Right ventricle myocardium inferior (tissue), 1 donor: ENCODE data around the gene MROH7. TPM values are rescaled to one million over a fixed set of nuclear protein-coding genes. Genes with fewer than 3 reads are reported as not detected.

Experiments used
- ATAC-seq: fragments of 200-7000 bp; cut with Tn5 transposase; one replicate; pipeline ENCODE4 v1.9.1; 2020; ENCODE audit warnings: mild to moderate bottlenecking, moderate library complexity
- DNase-seq: peaks from one replicate; pipeline ENCODE4 v3.0.0; 2021; ENCODE audit errors: missing footprints
- intact Hi-C: fragments of 100-400 bp; cut with DNase I; formaldehyde crosslinking; loops from one replicate; pipeline ENCODE4 v1.11.0; 2022
- total RNA-seq: library from RNA; stranded (reverse); fragmentation: NEBNext Ultra II Directional; extraction: Animal tissue kit (Norgen Biotek cat#: 25700); gene quantifications from one replicate; pipeline ENCODE4 v1.2.1, GENCODE V29; 2021
- donor health status: DM: no; HTN: yes; CAD: no; lungs with severe emphysema.

MROH7 gene
- total RNA-seq, 1 donor from 2014 or later, result 3.8 TPM

GRCh38 chr1:54681358-54681757 is 39.8 kb downstream of the MROH7 start:
- DNase-seq, result no peak
- intact Hi-C loops, result no loop called here
- no peak for ATAC-seq

- intact Hi-C loops, result no loop called here
- ATAC-seq (no peak), DNase-seq (no peak)
These were observed 41.9 kb downstream of the MROH7 start for GRCh38 chr1:54683453-54683852.

- no peak for DNase-seq
- intact Hi-C loops, result no loop called here
- no peak for ATAC-seq
These were observed 43.8 kb downstream of the MROH7 start for GRCh38 chr1:54685335-54685905.

- intact Hi-C loops, result no loop called here
- no peak for ATAC-seq
- DNase-seq, result no peak
These were observed 44.6 kb downstream of the MROH7 start for GRCh38 chr1:54686155-54686554.

- ATAC-seq (no peak), DNase-seq (no peak)
- intact Hi-C loops, result no loop called here
These were observed 53.2 kb downstream of the MROH7 start for GRCh38 chr1:54694771-54695170.

GRCh38 chr1:54695221-54695620 is 53.6 kb downstream of the MROH7 start:
- DNase-seq (no peak), ATAC-seq (no peak)
- intact Hi-C loops, result no loop called here

- no peak for DNase-seq
- ATAC-seq, result no peak
- intact Hi-C loops, result no loop called here
These were observed 54.2 kb downstream of the MROH7 start for GRCh38 chr1:54695764-54696163.

GRCh38 chr1:54696262-54696661 is 54.7 kb downstream of the MROH7 start:
- no peak for DNase-seq
- intact Hi-C loops, result no loop called here
- ATAC-seq, result no peak

GRCh38 chr1:54697896-54698295 is 56.3 kb downstream of the MROH7 start:
- DNase-seq (no peak), ATAC-seq (no peak)
- intact Hi-C loops, result no loop called here

GRCh38 chr1:54698346-54698745 is 56.8 kb downstream of the MROH7 start:
- intact Hi-C loops, result no loop called here
- DNase-seq (no peak), ATAC-seq (no peak)

GRCh38 chr1:54699936-54700525 is 58.4 kb downstream of the MROH7 start:
- intact Hi-C loops, result no loop called here
- DNase-seq (no peak), ATAC-seq (no peak)

GRCh38 chr1:54701066-54701465 is 59.5 kb downstream of the MROH7 start:
- DNase-seq (no peak), ATAC-seq (no peak)
- intact Hi-C loops, result no loop called here

- DNase-seq, result no peak
- intact Hi-C loops, result no loop called here
- no peak for ATAC-seq
These were observed 60.4 kb downstream of the MROH7 start for GRCh38 chr1:54701996-54702395.

- intact Hi-C loops, result no loop called here
- ATAC-seq, result no peak
These were observed 61.9 kb downstream of the MROH7 start for GRCh38 chr1:54703471-54703870.

GRCh38 chr1:54705153-54705552 is 63.6 kb downstream of the MROH7 start:
- ATAC-seq (no peak), DNase-seq (no peak)
- intact Hi-C loops, result no loop called here

More at GRCh38 chr1:54703471-54703870, 61.9 kb downstream of the MROH7 start:
- DNase-seq, result no peak

- DNase-seq, result no peak
- ATAC-seq, result no peak
- intact Hi-C loops, result no loop called here
These were observed 64.8 kb downstream of the MROH7 start for GRCh38 chr1:54706419-54706818.

- intact Hi-C loops, result no loop called here
- no peak for DNase-seq
- no peak for ATAC-seq
These were observed 66.8 kb downstream of the MROH7 start for GRCh38 chr1:54708385-54708784.

- intact Hi-C loops, result no loop called here
- DNase-seq (no peak), ATAC-seq (no peak)
These were observed 68.1 kb downstream of the MROH7 start for GRCh38 chr1:54709547-54710292.

GRCh38 chr1:54710434-54710833 is 68.8 kb downstream of the MROH7 start:
- ATAC-seq, result no peak
- DNase-seq, result no peak
- intact Hi-C loops, result no loop called here

- ATAC-seq, result no peak
- no peak for DNase-seq
- intact Hi-C loops, result no loop called here
These were observed 69.3 kb downstream of the MROH7 start for GRCh38 chr1:54710841-54711240.
